PC-9 (cell line): ENCODE measurements around the gene KASH5. TPM values are rescaled to one million over a fixed set of nuclear protein-coding genes. Genes with fewer than 3 reads are reported as not detected.
A peak's percentile ranks its signal among the peaks of the same experiment; 100 is the strongest.

Source experiments
- BruUV-seq: library from RNA; stranded (reverse); fragments of 400-500 nt; replicated peaks from 2 replicates; lab custom pipeline; 2021; lab: Mats Ljungman, UMichigan
- CTCF ChIA-PET: fragments of 300-600 bp; sonication (Branson Sonifier 250); formaldehyde crosslinking; loops from one replicate; lab custom pipeline; 2022; ENCODE audit warnings: antibody characterized with exemption; lab: Charles Lee
- POLR2A ChIA-PET: fragments of 300-600 bp; sonication (Branson Sonifier 250); formaldehyde crosslinking; loops from one replicate; lab custom pipeline; 2022; ENCODE audit warnings: antibody characterized with exemption; ENCODE audit not compliant: unreplicated experiment; lab: Charles Lee
- DNase-seq, 2 experiments: peaks; one replicate each; pipeline versions ENCODE4 v3.0.0 to v3.0.0-alpha.2; 2015 to 2022; ENCODE audit warnings: mixed read lengths in 1 of 2
- H2AFZ ChIP-seq: fragments of 200-600 bp; sonication (generic); 2 replicates; pipeline ENCODE4 v1.8.1; 2017; ENCODE audit warnings: antibody characterized with exemption
- H3F3A ChIP-seq: fragments of 200-600 bp; sonication (generic); 2 replicates; pipeline ENCODE4 v1.8.1; 2017; ENCODE audit warnings: antibody characterized with exemption, mild to moderate bottlenecking, low read depth; ENCODE audit not compliant: insufficient read depth
- H3K27ac ChIP-seq: fragments of 200-600 bp; sonication (generic); 2 replicates; pipeline ENCODE4 v1.6.1; 2016; ENCODE audit warnings: mixed run types
- H3K27me3 ChIP-seq: fragments of 200-600 bp; sonication (generic); 2 replicates; pipeline ENCODE4 v1.6.1; 2016; ENCODE audit warnings: low read depth, mixed run types; ENCODE audit not compliant: insufficient read depth
- H3K36me3 ChIP-seq: fragments of 200-600 bp; sonication (generic); 2 replicates; pipeline ENCODE4 v1.6.1; 2016; ENCODE audit warnings: low read depth, mixed run types
- H3K4me1 ChIP-seq: fragments of 200-600 bp; sonication (generic); replicated peaks from 2 replicates; pipeline ENCODE4 v1.6.1; 2016; ENCODE audit warnings: mixed run types; ENCODE audit not compliant: insufficient read depth
- H3K4me2 ChIP-seq: fragments of 200-600 bp; sonication (generic); 2 replicates; pipeline ENCODE4 v1.6.1; 2017; ENCODE audit warnings: mixed run types
- H3K4me3 ChIP-seq: fragments of 200-600 bp; sonication (generic); 2 replicates; pipeline ENCODE4 v1.6.1; 2016; ENCODE audit warnings: mixed run types
- H3K79me2 ChIP-seq: fragments of 200-600 bp; sonication (generic); 2 replicates; pipeline ENCODE4 v1.6.1; 2017; ENCODE audit warnings: low read depth, mixed run types
- H3K9me2 ChIP-seq: fragments of 200-600 bp; sonication (generic); 2 replicates; pipeline ENCODE4 v1.8.1; 2017; ENCODE audit warnings: mild to moderate bottlenecking; ENCODE audit not compliant: insufficient read depth
- H3K9me3 ChIP-seq: fragments of 200-600 bp; sonication (generic); 2 replicates; pipeline ENCODE4 v1.8.1; 2016; ENCODE audit warnings: low read depth; ENCODE audit not compliant: insufficient read depth
- H4K20me1 ChIP-seq: fragments of 200-600 bp; sonication (generic); 2 replicates; pipeline ENCODE4 v1.8.1; 2017; ENCODE audit not compliant: insufficient read depth
- EZH2 ChIP-seq: fragments of 200-600 bp; sonication (generic); IDR thresholded peaks from 2 replicates; pipeline ENCODE4 v1.8.0; 2017; ENCODE audit warnings: antibody characterized with exemption, low read depth
- intact Hi-C: fragments of 100-400 bp; cut with micrococcal nuclease; formaldehyde crosslinking; loops from one replicate; pipeline ENCODE4 v1.10.0; 2022; ENCODE audit not compliant: unreplicated experiment
- total RNA-seq: library from RNA; stranded (reverse); gene quantifications from 2 replicates; pipeline ENCODE4 v1.2.3, GENCODE V29; 2021
- TF ChIP-seq, protein P1 (sequence below): fragments of 200-600 bp; sonication (generic); conservative IDR thresholded peaks from 2 replicates; pipeline ENCODE4 v1.6.1; 2017; ENCODE audit warnings: mixed run types, antibody characterized with exemption, mild to moderate bottlenecking, moderate library complexity

The KASH5 gene
- total RNA-seq, 1 experiment from 2014 or later, result 0.39 TPM

DNA sequence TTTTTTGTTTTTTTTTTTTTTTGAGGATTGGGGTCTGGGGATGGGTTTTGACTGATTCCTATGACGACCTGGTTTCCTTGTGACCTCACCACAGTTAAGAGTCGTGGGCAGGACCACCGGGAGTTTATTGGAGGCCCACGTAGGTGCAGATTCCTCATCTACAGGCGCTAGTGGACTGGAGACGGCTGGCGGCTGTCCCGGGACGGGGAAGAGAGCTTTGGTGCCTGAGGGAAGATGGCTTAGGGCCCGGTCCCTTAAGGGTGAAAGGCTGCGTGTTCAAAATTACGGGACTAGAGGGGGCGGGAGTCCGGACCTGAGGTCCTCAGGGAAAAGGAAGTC is 25.2 kb upstream of the KASH5 start:
- TF ChIP-seq EZH2, result no peak
- TF ChIP-seq, protein P1, sequence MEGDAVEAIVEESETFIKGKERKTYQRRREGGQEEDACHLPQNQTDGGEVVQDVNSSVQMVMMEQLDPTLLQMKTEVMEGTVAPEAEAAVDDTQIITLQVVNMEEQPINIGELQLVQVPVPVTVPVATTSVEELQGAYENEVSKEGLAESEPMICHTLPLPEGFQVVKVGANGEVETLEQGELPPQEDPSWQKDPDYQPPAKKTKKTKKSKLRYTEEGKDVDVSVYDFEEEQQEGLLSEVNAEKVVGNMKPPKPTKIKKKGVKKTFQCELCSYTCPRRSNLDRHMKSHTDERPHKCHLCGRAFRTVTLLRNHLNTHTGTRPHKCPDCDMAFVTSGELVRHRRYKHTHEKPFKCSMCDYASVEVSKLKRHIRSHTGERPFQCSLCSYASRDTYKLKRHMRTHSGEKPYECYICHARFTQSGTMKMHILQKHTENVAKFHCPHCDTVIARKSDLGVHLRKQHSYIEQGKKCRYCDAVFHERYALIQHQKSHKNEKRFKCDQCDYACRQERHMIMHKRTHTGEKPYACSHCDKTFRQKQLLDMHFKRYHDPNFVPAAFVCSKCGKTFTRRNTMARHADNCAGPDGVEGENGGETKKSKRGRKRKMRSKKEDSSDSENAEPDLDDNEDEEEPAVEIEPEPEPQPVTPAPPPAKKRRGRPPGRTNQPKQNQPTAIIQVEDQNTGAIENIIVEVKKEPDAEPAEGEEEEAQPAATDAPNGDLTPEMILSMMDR, result no peak
- H3K9me3 ChIP-seq, result no peaks in the 10 kb centered on the region
- CTCF ChIA-PET, result no interaction called here
- no peak overlapping the region for H3K27ac ChIP-seq
- intact Hi-C loops, result loop anchor here (1.0 to 2.0 kb wide), 4 partner anchors 24 to 514 kb away; partner anchors contain the start of genes AKT1S1 and TBC1D17
- no peak for DNase-seq
- POLR2A ChIA-PET, result interaction anchor here (0.6 kb wide), 2 partner anchors 7 to 966 kb away, joined by 3 to 5 read pairs; partner anchors contain the start of gene KCNC3
- H2AFZ ChIP-seq, result peak overlapping the region; percentile 85
- H3K36me3 ChIP-seq, result no peaks in the 10 kb centered on the region
- H3K79me2 ChIP-seq, result no peaks in the 10 kb centered on the region
- no peaks in the 10 kb centered on the region for H3K27me3 ChIP-seq
- H3K4me2 ChIP-seq, result peak overlapping the region; percentile 99
- peak overlapping the region; percentile 85 for H3K4me3 ChIP-seq
- H3F3A ChIP-seq, result peaks cover 5% of the 10 kb centered on the region; the same call in 1 of the 2 replicates
- no peaks in the 10 kb centered on the region for H3K9me2 ChIP-seq
- no peaks in the 10 kb centered on the region for H4K20me1 ChIP-seq
- 0 out of 2 replicates have a peak, but pooled peaks cover 10% of the 10 kb centered on the region for H3K4me1 ChIP-seq
- no TSS peak for BruUV-seq

DNA sequence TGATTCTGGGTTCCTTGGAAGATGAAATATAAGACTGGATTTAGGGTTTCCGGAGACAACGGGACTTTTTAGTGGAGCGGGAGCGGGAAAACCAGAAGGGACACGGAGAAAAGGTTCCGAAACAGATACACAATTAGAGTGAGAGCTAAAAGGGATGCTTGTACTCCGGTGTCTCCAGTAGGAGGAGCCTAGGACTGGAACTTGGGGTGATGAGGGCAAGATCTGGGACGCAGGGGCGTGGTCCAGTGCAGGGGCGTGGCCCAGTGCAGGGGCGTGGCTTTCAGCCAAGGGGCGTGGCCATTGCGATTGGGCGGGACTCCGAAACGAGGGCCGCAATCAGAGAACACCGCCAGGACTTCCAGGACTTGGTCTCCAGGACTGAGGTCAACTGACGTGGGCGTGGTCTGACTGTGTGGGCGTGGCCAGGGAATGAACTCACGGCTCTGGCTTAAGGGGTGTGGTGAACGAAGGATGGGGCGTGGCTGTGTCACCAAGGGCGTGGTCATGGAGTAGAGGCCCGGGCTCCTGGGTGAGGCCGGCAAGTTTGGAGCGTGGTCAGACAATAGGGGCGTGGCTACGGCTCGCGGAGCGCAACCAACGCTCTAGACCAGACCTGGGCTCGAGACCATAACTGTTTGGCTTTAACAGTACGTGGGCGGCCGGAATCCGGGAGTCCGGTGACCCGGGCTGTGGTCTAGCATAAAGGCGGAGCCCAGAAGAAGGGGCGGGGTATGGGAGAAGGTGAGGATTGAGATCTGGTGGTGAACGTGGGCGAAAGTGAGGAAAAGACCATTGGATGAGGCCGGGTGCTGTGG is 24.6 kb upstream of the KASH5 start, which contains the start of gene DKKL1:
Gene DKKL1 (plus strand): TSS at position 610 of the 815 bp plus-strand sequence. CDS start 122 bp downstream, at position 732.
- Histone ChIP-seq H3K79me2 (no peaks in the 10 kb centered on the region), H3K4me3 (peak within 1 kb of the TSS; percentile 85), H3K27ac (no peak within 1 kb of the TSS), H3K4me1 (0 out of 2 replicates have a peak, but pooled peaks cover 10% of the 10 kb centered on the region), H3F3A (peaks cover 5% of the 10 kb centered on the region; the same call in 1 of the 2 replicates), H3K27me3 (no peaks in the 10 kb centered on the region), H3K36me3 (no peaks in the 10 kb centered on the region), H4K20me1 (no peaks in the 10 kb centered on the region), H2AFZ (peak within 1 kb of the TSS; percentile 85), H3K4me2 (peak within 1 kb of the TSS; percentile 99), H3K9me2 (no peaks in the 10 kb centered on the region), H3K9me3 (no peaks in the 10 kb centered on the region)
- CTCF ChIA-PET, result no interaction called here
- BruUV-seq, result no TSS peak
- TF ChIP-seq, protein P1, result peak; percentile 43; the same call in 1 of the 2 replicates
- TF ChIP-seq EZH2, result no peak
- intact Hi-C loops, result loop anchor here (1.0 to 2.0 kb wide), 4 partner anchors 25 to 513 kb away; partner anchors contain the start of genes AKT1S1 and TBC1D17
- DNase-seq, result peak; percentile 97 to 100
- POLR2A ChIA-PET, result interaction anchor here (0.6 kb wide), 1 partner anchor 966 kb away, joined by 5 read pairs; the partner anchor contains the start of gene KCNC3

DNA sequence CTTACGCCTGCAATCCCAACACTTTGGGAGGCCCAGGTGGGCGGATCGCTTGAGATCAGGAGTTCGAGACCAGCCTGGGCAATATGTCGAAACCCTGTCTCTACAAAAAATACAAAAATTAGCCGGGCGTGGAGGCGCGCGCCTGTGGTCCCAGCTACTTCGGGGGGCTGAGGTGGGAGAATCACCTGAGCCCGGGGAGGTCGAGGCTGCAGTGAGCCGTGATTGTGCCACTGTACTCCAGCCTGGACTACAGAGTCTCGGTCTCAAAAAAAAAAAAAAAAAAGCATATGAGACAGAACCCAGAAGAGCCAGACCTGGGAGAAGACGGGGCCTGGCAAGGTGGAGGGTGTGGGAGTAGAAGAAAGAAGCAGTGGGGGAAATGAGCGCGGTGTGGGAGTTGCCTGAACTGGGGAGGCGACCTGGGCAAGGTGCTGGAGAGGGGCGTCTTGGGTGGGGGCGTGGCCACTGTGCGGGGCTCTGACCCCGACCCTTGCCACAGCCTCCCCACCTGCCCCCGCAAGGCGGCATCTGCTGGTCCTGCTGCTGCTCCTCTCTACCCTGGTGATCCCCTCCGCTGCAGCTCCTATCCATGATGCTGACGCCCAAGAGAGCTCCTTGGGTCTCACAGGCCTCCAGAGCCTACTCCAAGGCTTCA is 23.8 kb upstream of the KASH5 start:
- BruUV-seq, result no TSS peak
- 0 out of 2 replicates have a peak, but pooled peaks cover 10% of the 10 kb centered on the region for H3K4me1 ChIP-seq
- H3K9me3 ChIP-seq, result peaks cover 5% of the 10 kb centered on the region
- intact Hi-C loops, result no loop called here
- H4K20me1 ChIP-seq, result no peaks in the 10 kb centered on the region
- peak overlapping the region; percentile 47 for H3K4me3 ChIP-seq
- 0 out of 2 replicates have a peak, but pooled peaks cover 4% of the 10 kb centered on the region for H3K27me3 ChIP-seq
- TF ChIP-seq EZH2, result no peak
- TF ChIP-seq, protein P1, result no peak
- no peaks in the 10 kb centered on the region for H3K9me2 ChIP-seq
- POLR2A ChIA-PET, result no interaction called here
- peak overlapping the region; percentile 78 for H2AFZ ChIP-seq
- DNase-seq, result no peak
- peaks cover 5% of the 10 kb centered on the region; the same call in 1 of the 2 replicates for H3F3A ChIP-seq
- H3K79me2 ChIP-seq, result no peaks in the 10 kb centered on the region
- CTCF ChIA-PET, result no interaction called here
- peak overlapping the region; percentile 75 for H3K4me2 ChIP-seq
- no peak overlapping the region for H3K27ac ChIP-seq
- no peaks in the 10 kb centered on the region for H3K36me3 ChIP-seq
